CD4-positive, alpha-beta T cell (primary cell): Measurements from ENCODE around the gene MEGF9. TPM values are rescaled to one million over a fixed set of nuclear protein-coding genes. Genes with fewer than 3 reads are reported as not detected.

Experiments used
- ATAC-seq: fragments of 200-7000 bp; cut with Tn5 transposase; one replicate; pipeline ENCODE4 v1.10.0; 2022; ENCODE audit warnings: mild to moderate bottlenecking; ENCODE audit not compliant: poor library complexity
- CTCF ChIA-PET: fragments of 350-600 bp; sonication (Branson Sonifier 250); formaldehyde crosslinking; loops from one replicate; lab custom pipeline; 2021; ENCODE audit warnings: antibody characterized with exemption, inconsistent platforms; lab: Charles Lee
- POLR2A ChIA-PET: fragments of 350-600 bp; sonication (Branson Sonifier 250); formaldehyde crosslinking; loops from one replicate; lab custom pipeline; 2021; ENCODE audit warnings: antibody characterized with exemption, inconsistent platforms; lab: Charles Lee
- DNase-seq, 14 experiments: peaks; one replicate each; pipeline ENCODE4 v3.0.0-alpha.2; 2013 to 2020; ENCODE audit warnings: mixed read lengths in 2 of 14
- H3K27ac ChIP-seq, 2 donors: one replicate each; pipeline versions ENCODE4 v1.5.1 to v1.7.0; 2013; ENCODE audit warnings: low read length in 2 of 2, low read depth in 1 of 2, mild to moderate bottlenecking in 1 of 2
- H3K27me3 ChIP-seq, 2 experiments: 1 replicate in 1 of 2; 2 replicates in 1 of 2; pipeline versions ENCODE4 v1.6.1 to v1.7.0; 2013; ENCODE audit warnings: low read length in 2 of 2, control low read depth in 1 of 2, mild to moderate bottlenecking in 1 of 2, moderate library complexity in 1 of 2; ENCODE audit not compliant: insufficient read depth in 2 of 2, control insufficient read depth in 1 of 2
- H3K36me3 ChIP-seq: one replicate; pipeline ENCODE4 v1.6.1; 2013; ENCODE audit warnings: low read length, control low read depth; ENCODE audit not compliant: insufficient read depth
- H3K4me1 ChIP-seq: one replicate; pipeline ENCODE4 v1.6.1; 2013; ENCODE audit warnings: low read length, control low read depth; ENCODE audit not compliant: insufficient read depth
- H3K4me3 ChIP-seq: one replicate; pipeline ENCODE4 v1.5.1; 2013; ENCODE audit warnings: mild to moderate bottlenecking, low read length, moderate library complexity
- H3K9me3 ChIP-seq, 2 experiments: 1 replicate in 1 of 2; 2 replicates in 1 of 2; pipeline versions ENCODE4 v1.6.1 to v1.7.0; 2013; ENCODE audit warnings: low read length in 2 of 2, mild to moderate bottlenecking in 2 of 2, control low read depth in 1 of 2, moderate library complexity in 1 of 2; ENCODE audit not compliant: control insufficient read depth in 1 of 2, insufficient read depth in 1 of 2
- H3K27ac Mint-ChIP-seq: one replicate; pipeline ENCODE4 v1.8.0; 2020; ENCODE audit warnings: mixed read lengths
- H3K27me3 Mint-ChIP-seq: one replicate; pipeline ENCODE4 v1.8.0; 2021; ENCODE audit warnings: mixed read lengths
- H3K36me3 Mint-ChIP-seq: one replicate; pipeline ENCODE4 v1.8.0; 2021; ENCODE audit warnings: low read depth, mixed read lengths
- H3K4me1 Mint-ChIP-seq: one replicate; pipeline ENCODE4 v1.8.0; 2021; ENCODE audit warnings: low read depth, mixed read lengths
- H3K4me3 Mint-ChIP-seq: one replicate; pipeline ENCODE4 v1.8.0; 2020; ENCODE audit warnings: mild to moderate bottlenecking, mixed read lengths
- H3K9me3 Mint-ChIP-seq: one replicate; pipeline ENCODE4 v1.8.0; 2020; ENCODE audit warnings: mixed read lengths
- CTCF ChIP-seq: fragments of 200-600 bp; IDR thresholded peaks from one replicate; pipeline ENCODE4 v1.8.0; 2022; ENCODE audit warnings: antibody characterized with exemption, mild to moderate bottlenecking
- intact Hi-C, 2 experiments: fragments of 100-400 bp; cut with DNase I in 1 of 2; cut with micrococcal nuclease in 1 of 2; formaldehyde crosslinking; loops; one replicate each; pipeline versions ENCODE4 v1.15.1 to v1.9.0; 2023 to 2025; cut with DNase I, micrococcal nuclease
- total RNA-seq, 174 experiments: library from RNA in 2 of 174; stranded (reverse) in 2 of 174; gene quantifications; one replicate each; pipeline ENCODE4 v1.2.3 and lab custom pipeline; 2021 to 2026

The MEGF9 gene
- total RNA-seq, 2 experiments from 2014 or later: 4.0 to 4.5 TPM

- ChIA-PET POLR2A (no interaction called here), CTCF (no interaction called here)
- ATAC-seq (no peak), DNase-seq (no peak)
- Histone ChIP-seq H3K4me1 (no peaks in the 10 kb centered on the region), H3K9me3 (no peaks in the 10 kb centered on the region), H3K36me3 (no peaks in the 10 kb centered on the region), H3K4me3 (no peak overlapping the region), H3K27ac (no peak overlapping the region), H3K27me3 (no peaks in the 10 kb centered on the region)
- Mint-ChIP-seq H3K27ac (no peak overlapping the region), H3K4me3 (no peak overlapping the region), H3K9me3 (no peaks in the 10 kb centered on the region), H3K36me3 (no peaks in the 10 kb centered on the region), H3K27me3 (no peaks in the 10 kb centered on the region), H3K4me1 (no peaks in the 10 kb centered on the region)
- intact Hi-C loops: no loop called here
- TF ChIP-seq CTCF: no peak
These were observed 50.3 kb downstream of the MEGF9 start for GRCh38 chr9:120663950-120664349.

- intact Hi-C loops: no loop called here
- no peaks in the 10 kb centered on the region for H3K27me3 Mint-ChIP-seq
- CTCF ChIA-PET: no interaction called here
- Histone ChIP-seq H3K27me3 (no peaks in the 10 kb centered on the region), H3K4me3 (no peak overlapping the region), H3K36me3 (no peaks in the 10 kb centered on the region), H3K4me1 (no peaks in the 10 kb centered on the region), H3K27ac (no peak overlapping the region), H3K9me3 (no peaks in the 10 kb centered on the region)
- no peak overlapping the region for H3K4me3 Mint-ChIP-seq
- POLR2A ChIA-PET: no interaction called here
- TF ChIP-seq CTCF: no peak
- H3K27ac Mint-ChIP-seq: no peak overlapping the region
- ATAC-seq (no peak), DNase-seq (no peak)
- H3K4me1 Mint-ChIP-seq: no peaks in the 10 kb centered on the region
- H3K9me3 Mint-ChIP-seq: no peaks in the 10 kb centered on the region
- no peaks in the 10 kb centered on the region for H3K36me3 Mint-ChIP-seq
These were observed 50.9 kb downstream of the MEGF9 start for GRCh38 chr9:120663380-120663779.

GRCh38 chr9:120662513-120662912 lies 51.8 kb downstream of the MEGF9 start:
- ChIA-PET CTCF (no interaction called here), POLR2A (no interaction called here)
- ATAC-seq (no peak), DNase-seq (no peak)
- H3K27ac ChIP-seq: no peak overlapping the region
- H3K27me3 ChIP-seq: no peaks in the 10 kb centered on the region
- Mint-ChIP-seq H3K36me3 (no peaks in the 10 kb centered on the region), H3K27me3 (no peaks in the 10 kb centered on the region), H3K4me1 (no peaks in the 10 kb centered on the region), H3K27ac (no peak overlapping the region), H3K4me3 (no peak overlapping the region), H3K9me3 (no peaks in the 10 kb centered on the region)
- no peaks in the 10 kb centered on the region for H3K9me3 ChIP-seq
- intact Hi-C loops: no loop called here
- no peak overlapping the region for H3K4me3 ChIP-seq
- TF ChIP-seq CTCF: no peak
- no peaks in the 10 kb centered on the region for H3K4me1 ChIP-seq
- no peaks in the 10 kb centered on the region for H3K36me3 ChIP-seq
